HepG2 (cell line): Measurements from ENCODE around the gene DNAI4. TPM values are rescaled to one million over a fixed set of nuclear protein-coding genes. Genes with fewer than 3 reads are reported as not detected.

ENCODE experiments used
- ATAC-seq: fragments of 200-7000 bp; cut with Tn5 transposase; 3 replicates; pipeline ENCODE4 v1.9.1; 2020; ENCODE audit warnings: mild to moderate bottlenecking, moderate library complexity
- BruUV-seq: library from RNA; stranded (reverse); fragments of 400-500 nt; replicated peaks from 2 replicates; lab custom pipeline; 2021; lab: Mats Ljungman, UMichigan
- CTCF ChIA-PET: fragments of 300-600 bp; formaldehyde crosslinking; extraction: SDS; loops from one replicate; lab custom pipeline; 2021; ENCODE audit warnings: low total read pairs, inconsistent platforms, low intra/inter-chr PET ratio; lab: Yijun Ruan, JAX
- POLR2A ChIA-PET: fragments of 350-600 bp; sonication (Branson Sonifier 250); formaldehyde crosslinking; loops from one replicate; lab custom pipeline; 2020; ENCODE audit warnings: antibody characterized with exemption, inconsistent platforms; lab: Yijun Ruan, JAX
- DNase-seq: peaks from one replicate; pipeline ENCODE4 v3.0.0-alpha.2; 2015; ENCODE audit warnings: low spot score
- FAIRE-seq: peaks from 3 replicates; lab custom pipeline; 2011; peaks lifted over from hg19 to GRCh38; lab: Jason Lieb, UNC
- H2AFZ ChIP-seq: one replicate; pipeline ENCODE4 v1.6.1; 2011; ENCODE audit warnings: low read length, inconsistent platforms
- H3K27ac ChIP-seq: fragments of 300-600 bp; 3 replicates; pipeline ENCODE4 v1.8.0; 2011; ENCODE audit warnings: mixed run types, mild to moderate bottlenecking, mixed read lengths, low read length, inconsistent platforms; ENCODE audit not compliant: insufficient read depth; ENCODE audit errors: extremely low read length
- H3K27me3 ChIP-seq, 2 experiments: fragments of 200-600 bp in 1 of 2; 2 replicates in 1 of 2; 3 replicates in 1 of 2; pipeline versions ENCODE4 v1.6.0 to v1.8.0; 2011; ENCODE audit warnings: low read length in 2 of 2, mild to moderate bottlenecking in 2 of 2, moderate library complexity in 2 of 2, inconsistent platforms in 1 of 2; ENCODE audit not compliant: insufficient read depth in 2 of 2, control insufficient read depth in 1 of 2
- H3K36me3 ChIP-seq, 2 experiments: fragments of 200-600 bp in 1 of 2; replicated peaks in 1 of 2; 2 replicates in 1 of 2; 3 replicates in 1 of 2; pipeline versions ENCODE4 v1.5.1 to v1.8.0; 2011; ENCODE audit warnings: low read length in 2 of 2, inconsistent platforms in 1 of 2; ENCODE audit not compliant: insufficient read depth in 2 of 2, control insufficient read depth in 1 of 2
- H3K4me1 ChIP-seq: 2 replicates; pipeline ENCODE4 v1.5.1; 2012; ENCODE audit warnings: low read length, inconsistent platforms; ENCODE audit not compliant: insufficient read depth
- H3K4me2 ChIP-seq: 2 replicates; pipeline ENCODE4 v1.6.0; 2011; ENCODE audit warnings: low read depth, low read length, inconsistent platforms
- H3K4me3 ChIP-seq, 3 experiments: fragments of 200-600 bp in 1 of 3; sonication (generic), shearing (Covaris generic) in 1 of 3; replicated peaks in 1 of 3; 2 replicates each; pipeline ENCODE4 v1.5.1; 2011 to 2016; ENCODE audit warnings: low read length in 3 of 3, inconsistent platforms in 2 of 3, low read depth in 2 of 3, mild to moderate bottlenecking in 2 of 3, control low read depth in 1 of 3, mixed read lengths in 1 of 3; ENCODE audit not compliant: insufficient read depth in 1 of 3
- H3K79me2 ChIP-seq: one replicate; pipeline ENCODE4 v1.6.1; 2011; ENCODE audit warnings: low read length, inconsistent platforms; ENCODE audit not compliant: insufficient read depth
- H3K9ac ChIP-seq: 2 replicates; pipeline ENCODE4 v1.6.0; 2011; ENCODE audit warnings: mild to moderate bottlenecking, low read depth, low read length, inconsistent platforms; ENCODE audit not compliant: insufficient read depth
- H3K9me3 ChIP-seq: 2 replicates; pipeline ENCODE4 v1.5.1; 2012; ENCODE audit warnings: mild to moderate bottlenecking, low read length
- H4K20me1 ChIP-seq: 2 replicates; pipeline ENCODE4 v1.6.0; 2011; ENCODE audit warnings: inconsistent platforms, mild to moderate bottlenecking, low read length, moderate library complexity; ENCODE audit not compliant: insufficient read depth
- CEBPB ChIP-seq: IDR thresholded peaks from 2 replicates; pipeline ENCODE4 v1.6.1; 2011; ENCODE audit warnings: low read depth, low read length, improper control_type of control experiment, borderline replicate concordance
- ELF4 ChIP-seq: sonication (generic); formaldehyde crosslinking; IDR thresholded peaks from 2 replicates; pipeline ENCODE4 v1.5.0; 2020; ENCODE audit warnings: missing genetic modification reagents, mild to moderate bottlenecking, moderate library complexity, borderline replicate concordance
- MEIS1 ChIP-seq: sonication (generic); formaldehyde crosslinking; IDR thresholded peaks from 2 replicates; pipeline ENCODE4 v1.9.0; 2021; ENCODE audit warnings: mild to moderate bottlenecking, missing genetic modification reagents, moderate library complexity, borderline replicate concordance
- PAF1 ChIP-seq: IDR thresholded peaks from 2 replicates; pipeline ENCODE4 v1.6.1; 2016; ENCODE audit warnings: missing genetic modification reagents, missing compliant biosample characterization
- ZNF337 ChIP-seq: sonication (generic); formaldehyde crosslinking; IDR thresholded peaks from 2 replicates; pipeline ENCODE4 v1.5.1; 2020; ENCODE audit warnings: missing genetic modification reagents, low read depth, mild to moderate bottlenecking, borderline replicate concordance
- ZNF510 ChIP-seq: sonication (generic); formaldehyde crosslinking; IDR thresholded peaks from 2 replicates; pipeline ENCODE4 v1.4.0; 2020; ENCODE audit warnings: low read depth, mild to moderate bottlenecking, missing genetic modification reagents
- WGBS: methylation state at CpG from one replicate; pipeline ENCODE4 v1.1.6; 2017; ENCODE audit warnings: low lambda C conversion rate; 5-methylcytosine and 5-hydroxymethylcytosine counted together
- in situ Hi-C: cut with HindIII; loops from 2 replicates; pipeline ENCODE4 v1.10.0; 2017; ENCODE audit warnings: low pct_unique_long_range_greater_than_20kb; ENCODE audit not compliant: extremely low pct_ligation_motif_present
- intact Hi-C: fragments of 100-400 bp; cut with micrococcal nuclease; formaldehyde crosslinking; loops from one replicate; pipeline ENCODE4 v1.10.0; 2022; ENCODE audit not compliant: unreplicated experiment
- polyA plus RNA-seq, 8 experiments: library from polyadenylated mRNA; depleted of rRNA in 3 of 8; stranded (reverse) in 7 of 8; unstranded in 1 of 8; fragments of >200 nt; fragmentation: Illumina TruSeq in 4 of 8; extraction: Trizol in 4 of 8; gene quantifications; 2 replicates each; pipeline versions ENCODE4 v1.2.1 to v1.2.3, GENCODE V29; 2011 to 2016; ENCODE audit warnings: low read depth in 4 of 8, missing spikeins in 1 of 8, mixed read lengths in 1 of 8; ENCODE audit not compliant: insufficient read depth in 1 of 8
- total RNA-seq, 5 experiments: library from RNA; depleted of rRNA; stranded (reverse); fragments of >200 nt; fragmentation: Illumina TruSeq; extraction: Trizol; gene quantifications; 2 replicates each; pipeline ENCODE4 v1.2.3, GENCODE V29; 2016; ENCODE audit warnings: low read depth in 1 of 5
- TF ChIP-seq, protein P1 (sequence below), 2 experiments: sonication (generic) in 1 of 2; formaldehyde crosslinking in 1 of 2; IDR thresholded peaks; 2 replicates each; pipeline versions ENCODE4 v1.5.1 to v1.6.1; 2011 to 2020; ENCODE audit warnings: borderline replicate concordance in 1 of 2, low read depth in 1 of 2, low read length in 1 of 2, mild to moderate bottlenecking in 1 of 2, missing genetic modification reagents in 1 of 2, moderate library complexity in 1 of 2
- TF ChIP-seq, protein P2 (sequence below): sonication (generic); formaldehyde crosslinking; IDR thresholded peaks from 2 replicates; pipeline ENCODE4 v1.8.0; 2022; ENCODE audit warnings: mild to moderate bottlenecking, missing genetic modification reagents
- TF ChIP-seq, protein P3 (sequence below): IDR thresholded peaks from 2 replicates; pipeline ENCODE4 v1.6.1; 2016; ENCODE audit warnings: low read depth
- TF ChIP-seq, protein P4 (sequence below): sonication (generic); formaldehyde crosslinking; IDR thresholded peaks from 2 replicates; pipeline ENCODE4 v1.8.0; 2022; ENCODE audit warnings: mild to moderate bottlenecking, missing genetic modification reagents; ENCODE audit not compliant: insufficient replicate concordance

Gene DNAI4
- total and polyA plus RNA-seq, 2 of the 13 experiments (the other 11 are each of a cell fraction or from before 2014, with no cell fraction given) = 0.04 to 0.08 TPM

DNA sequence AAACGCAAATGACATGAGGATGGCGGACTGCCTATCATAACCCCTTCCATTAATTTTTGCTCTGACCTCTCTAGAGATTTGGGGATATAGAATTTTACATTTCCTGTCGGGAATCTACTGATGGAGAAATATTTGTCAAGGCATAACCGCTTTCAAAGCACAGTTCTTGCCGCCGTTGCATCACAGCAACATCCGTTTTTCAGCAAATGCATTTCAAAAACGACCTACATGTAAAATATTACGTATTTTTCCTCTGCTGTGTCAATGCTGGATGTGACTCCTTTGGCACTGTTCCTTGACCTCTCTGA, 5.0 kb upstream of the DNAI4 start:
- Histone ChIP-seq H3K79me2 (peaks cover 58% of the 10 kb centered on the region), H2AFZ (no peak overlapping the region), H3K9me3 (no peaks in the 10 kb centered on the region), H3K27ac (peak overlapping the region; percentile 94), H3K4me2 (peak overlapping the region; percentile 78), H3K36me3 (no peaks in the 10 kb centered on the region), H3K4me1 (peaks cover 50% of the 10 kb centered on the region), H3K27me3 (no peaks in the 10 kb centered on the region; a peak in 1 of 5 replicates), H3K9ac (peak overlapping the region; percentile 54), H3K4me3 (peak overlapping the region; percentile 55 to 93 (median 65)), H4K20me1 (0 out of 2 replicates have a peak, but pooled peaks cover 5% of the 10 kb centered on the region)
- FAIRE-seq (no peak), ATAC-seq (no peak), DNase-seq (no peak)
- intact Hi-C loops = loop anchor here (5.0 kb wide), 1 partner anchor 162 kb away; no protein-coding TSS in a partner anchor
- TF ChIP-seq PAF1 (CRISPR knock-in tag) (no peak), ZNF510 (CRISPR knock-in tag) (peak; percentile 76; the same call in 1 of the 2 replicates), ZNF337 (0 out of 2 replicates have a peak, but pooled peaks have one; percentile 11), ELF4 (CRISPR knock-in tag) (no peak), MEIS1 (no peak), CEBPB (peak; percentile 43; the same call in 1 of the 2 replicates)
- TF ChIP-seq, protein P1, sequence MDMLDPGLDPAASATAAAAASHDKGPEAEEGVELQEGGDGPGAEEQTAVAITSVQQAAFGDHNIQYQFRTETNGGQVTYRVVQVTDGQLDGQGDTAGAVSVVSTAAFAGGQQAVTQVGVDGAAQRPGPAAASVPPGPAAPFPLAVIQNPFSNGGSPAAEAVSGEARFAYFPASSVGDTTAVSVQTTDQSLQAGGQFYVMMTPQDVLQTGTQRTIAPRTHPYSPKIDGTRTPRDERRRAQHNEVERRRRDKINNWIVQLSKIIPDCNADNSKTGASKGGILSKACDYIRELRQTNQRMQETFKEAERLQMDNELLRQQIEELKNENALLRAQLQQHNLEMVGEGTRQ (IDR thresholded peaks at IDR 0.05; ENCODE audit: low read depth, low read length) = 0 out of 2 replicates have a peak, but pooled peaks have one; percentile 5
- TF ChIP-seq, protein P1 (CRISPR knock-in tag; IDR thresholded peaks at IDR 0.05; ENCODE audit: borderline replicate concordance) = no peak
- TF ChIP-seq, protein P2, sequence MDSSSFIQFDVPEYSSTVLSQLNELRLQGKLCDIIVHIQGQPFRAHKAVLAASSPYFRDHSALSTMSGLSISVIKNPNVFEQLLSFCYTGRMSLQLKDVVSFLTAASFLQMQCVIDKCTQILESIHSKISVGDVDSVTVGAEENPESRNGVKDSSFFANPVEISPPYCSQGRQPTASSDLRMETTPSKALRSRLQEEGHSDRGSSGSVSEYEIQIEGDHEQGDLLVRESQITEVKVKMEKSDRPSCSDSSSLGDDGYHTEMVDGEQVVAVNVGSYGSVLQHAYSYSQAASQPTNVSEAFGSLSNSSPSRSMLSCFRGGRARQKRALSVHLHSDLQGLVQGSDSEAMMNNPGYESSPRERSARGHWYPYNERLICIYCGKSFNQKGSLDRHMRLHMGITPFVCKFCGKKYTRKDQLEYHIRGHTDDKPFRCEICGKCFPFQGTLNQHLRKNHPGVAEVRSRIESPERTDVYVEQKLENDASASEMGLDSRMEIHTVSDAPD (CRISPR knock-in tag) = no peak
- TF ChIP-seq, protein P3, sequence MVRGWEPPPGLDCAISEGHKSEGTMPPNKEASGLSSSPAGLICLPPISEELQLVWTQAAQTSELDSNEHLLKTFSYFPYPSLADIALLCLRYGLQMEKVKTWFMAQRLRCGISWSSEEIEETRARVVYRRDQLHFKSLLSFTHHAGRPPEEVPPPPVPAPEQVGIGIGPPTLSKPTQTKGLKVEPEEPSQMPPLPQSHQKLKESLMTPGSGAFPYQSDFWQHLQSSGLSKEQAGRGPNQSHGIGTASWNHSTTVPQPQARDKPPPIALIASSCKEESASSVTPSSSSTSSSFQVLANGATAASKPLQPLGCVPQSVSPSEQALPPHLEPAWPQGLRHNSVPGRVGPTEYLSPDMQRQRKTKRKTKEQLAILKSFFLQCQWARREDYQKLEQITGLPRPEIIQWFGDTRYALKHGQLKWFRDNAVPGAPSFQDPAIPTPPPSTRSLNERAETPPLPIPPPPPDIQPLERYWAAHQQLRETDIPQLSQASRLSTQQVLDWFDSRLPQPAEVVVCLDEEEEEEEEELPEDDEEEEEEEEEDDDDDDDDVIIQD = no peak
- TF ChIP-seq, protein P4, sequence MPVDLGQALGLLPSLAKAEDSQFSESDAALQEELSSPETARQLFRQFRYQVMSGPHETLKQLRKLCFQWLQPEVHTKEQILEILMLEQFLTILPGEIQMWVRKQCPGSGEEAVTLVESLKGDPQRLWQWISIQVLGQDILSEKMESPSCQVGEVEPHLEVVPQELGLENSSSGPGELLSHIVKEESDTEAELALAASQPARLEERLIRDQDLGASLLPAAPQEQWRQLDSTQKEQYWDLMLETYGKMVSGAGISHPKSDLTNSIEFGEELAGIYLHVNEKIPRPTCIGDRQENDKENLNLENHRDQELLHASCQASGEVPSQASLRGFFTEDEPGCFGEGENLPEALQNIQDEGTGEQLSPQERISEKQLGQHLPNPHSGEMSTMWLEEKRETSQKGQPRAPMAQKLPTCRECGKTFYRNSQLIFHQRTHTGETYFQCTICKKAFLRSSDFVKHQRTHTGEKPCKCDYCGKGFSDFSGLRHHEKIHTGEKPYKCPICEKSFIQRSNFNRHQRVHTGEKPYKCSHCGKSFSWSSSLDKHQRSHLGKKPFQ (CRISPR knock-in tag) = no peak
- in situ Hi-C loops = loop anchor here (5.0 to 25.0 kb wide), 2 partner anchors 123 to 483 kb away; partner anchors contain the start of gene SLC35D1
- ChIA-PET CTCF (no interaction called here), POLR2A (interaction anchor here (1.1 to 3.1 kb wide), 4 partner anchors 15 to 500 kb away, joined by 3 to 14 read pairs (median 4); partner anchors contain the start of genes SERBP1 and SLC35D1)
- 44% methylated on average over 9 of the region's 9 CpGs for WGBS
- no TSS peak for BruUV-seq
